ENCODE results near the gene C16orf86.

C16orf86 gene

DNA sequence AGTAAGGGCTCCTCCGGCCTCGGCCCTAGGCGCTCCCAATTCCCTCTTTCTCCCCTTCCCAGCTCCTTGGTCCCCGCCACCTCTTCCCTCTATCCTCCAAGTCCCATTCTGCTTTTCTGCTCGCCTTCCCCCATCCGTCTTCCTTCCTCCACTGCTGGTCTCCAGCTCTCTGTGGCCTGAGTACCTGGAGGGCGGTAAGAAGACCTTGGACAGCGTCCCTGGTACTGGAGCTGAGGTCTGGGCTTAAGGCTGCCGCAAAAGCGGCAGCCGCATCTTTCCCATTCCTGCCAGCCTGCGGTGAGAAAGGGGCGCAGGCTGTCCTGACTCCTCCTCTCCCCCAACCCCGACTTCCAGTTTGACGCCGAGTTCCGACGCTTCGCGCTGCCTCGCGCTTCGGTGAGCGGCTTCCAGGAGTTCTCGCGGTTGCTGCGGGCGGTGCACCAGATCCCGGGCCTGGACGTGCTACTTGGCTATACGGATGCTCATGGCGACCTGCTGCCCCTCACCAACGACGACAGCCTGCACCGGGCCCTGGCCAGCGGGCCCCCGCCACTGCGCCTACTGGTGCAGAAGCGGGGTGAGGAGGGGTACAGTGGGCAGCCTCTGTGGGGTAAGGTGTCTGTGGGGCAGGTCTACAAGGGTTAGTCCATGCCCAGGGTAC is 5.4 kb upstream of the C16orf86 start:
- H3K27ac ChIP-seq (ENCODE audit: low read depth, low read length), result no peak overlapping the region
- no peaks in the 10 kb centered on the region for H3K27me3 ChIP-seq (ENCODE audit: insufficient read depth, low read length)
- H3K4me2 ChIP-seq (ENCODE audit: low read length), result peak overlapping the region; percentile 81
- H3K9me3 ChIP-seq (ENCODE audit: insufficient read depth, low read depth, low read length), result no peaks in the 10 kb centered on the region
- no peak overlapping the region for H2AK5ac ChIP-seq (ENCODE audit: low read length)
- peak overlapping the region; percentile 24 for H2AFZ ChIP-seq (ENCODE audit: insufficient read depth, low read length, poor library complexity)
- no peak overlapping the region for H4K91ac ChIP-seq (ENCODE audit: low read depth, low read length)
- no peak overlapping the region for H4K12ac ChIP-seq (ENCODE audit: low read depth, low read length)
- H3K23ac ChIP-seq (ENCODE audit: low read length), result no peak overlapping the region
- H2BK120ac ChIP-seq (ENCODE audit: insufficient read depth, low read length, poor library complexity), result no peak overlapping the region
- no peak overlapping the region for H3K9ac ChIP-seq (ENCODE audit: low read length)
- H2BK12ac ChIP-seq (ENCODE audit: low read length), result no peak overlapping the region
- WGBS (ENCODE audit: extremely low coverage, insufficient coverage, insufficient read length), result no CpG with 5 or more reads among the region's 39 CpGs
- H3K14ac ChIP-seq (ENCODE audit: low read length), result no peak overlapping the region
- H3K4me1 ChIP-seq (ENCODE audit: control insufficient read depth in 1 of 2, insufficient read depth in 2 of 2, low read length in 2 of 2), result peaks cover 8 to 12% of the 10 kb centered on the region in 2 experiments
- H4K8ac ChIP-seq (ENCODE audit: low read depth, low read length), result no peak overlapping the region
- peak; percentile 63 to 72 for DNase-seq
- no peak overlapping the region for H2BK5ac ChIP-seq (ENCODE audit: low read depth, low read length, poor library complexity)
- H3K79me2 ChIP-seq (ENCODE audit: control insufficient read depth, insufficient read depth, low read length, poor library complexity), result peaks cover 3% of the 10 kb centered on the region
- no peak overlapping the region for H3K4ac ChIP-seq (ENCODE audit: low read depth, low read length)
- peak overlapping the region; percentile 5 for H3K4me3 ChIP-seq (ENCODE audit: low read depth, low read length)
- peaks cover 13 to 21% of the 10 kb centered on the region in 2 experiments for H3K36me3 ChIP-seq (ENCODE audit: control insufficient read depth in 1 of 2, insufficient read depth in 2 of 2, low read length in 2 of 2)
- H3K18ac ChIP-seq (ENCODE audit: low read length), result no peak overlapping the region
- H3K79me1 ChIP-seq (ENCODE audit: low read length), result peaks cover 8% of the 10 kb centered on the region

DNA sequence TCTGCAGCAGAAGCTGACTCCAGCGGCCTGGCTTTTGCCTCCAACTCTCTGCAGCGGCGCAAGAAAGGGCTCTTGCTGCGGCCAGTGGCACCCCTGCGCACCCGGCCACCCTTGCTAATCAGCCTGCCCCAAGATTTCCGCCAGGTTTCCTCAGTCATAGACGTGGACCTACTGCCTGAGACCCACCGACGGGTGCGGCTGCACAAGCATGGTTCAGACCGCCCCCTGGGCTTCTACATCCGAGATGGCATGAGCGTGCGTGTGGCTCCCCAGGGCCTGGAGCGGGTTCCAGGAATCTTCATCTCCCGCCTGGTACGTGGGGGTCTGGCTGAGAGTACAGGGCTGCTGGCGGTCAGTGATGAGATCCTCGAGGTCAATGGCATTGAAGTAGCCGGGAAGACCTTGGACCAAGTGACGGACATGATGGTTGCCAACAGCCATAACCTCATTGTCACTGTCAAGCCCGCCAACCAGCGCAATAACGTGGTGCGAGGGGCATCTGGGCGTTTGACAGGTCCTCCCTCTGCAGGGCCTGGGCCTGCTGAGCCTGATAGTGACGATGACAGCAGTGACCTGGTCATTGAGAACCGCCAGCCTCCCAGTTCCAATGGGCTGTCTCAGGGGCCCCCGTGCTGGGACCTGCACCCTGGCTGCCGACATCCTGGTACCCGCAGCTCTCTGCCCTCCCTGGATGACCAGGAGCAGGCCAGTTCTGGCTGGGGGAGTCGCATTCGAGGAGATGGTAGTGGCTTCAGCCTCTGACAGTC is 4.5 kb upstream of the C16orf86 start:
- no peak overlapping the region for H2BK12ac ChIP-seq (ENCODE audit: low read length)
- H3K4me1 ChIP-seq (ENCODE audit: control insufficient read depth in 1 of 2, insufficient read depth in 2 of 2, low read length in 2 of 2), result peaks cover 11 to 16% of the 10 kb centered on the region in 2 experiments
- no peak overlapping the region for H3K9ac ChIP-seq (ENCODE audit: low read length)
- no peak overlapping the region for H3K4ac ChIP-seq (ENCODE audit: low read depth, low read length)
- no peak overlapping the region for H4K12ac ChIP-seq (ENCODE audit: low read depth, low read length)
- no peak overlapping the region for H3K4me2 ChIP-seq (ENCODE audit: low read length)
- DNase-seq, result no peak
- no peak overlapping the region for H2BK5ac ChIP-seq (ENCODE audit: low read depth, low read length, poor library complexity)
- no peak overlapping the region for H2AFZ ChIP-seq (ENCODE audit: insufficient read depth, low read length, poor library complexity)
- H4K8ac ChIP-seq (ENCODE audit: low read depth, low read length), result no peak overlapping the region
- H3K79me1 ChIP-seq (ENCODE audit: low read length), result peaks cover 12% of the 10 kb centered on the region
- no peak overlapping the region for H3K4me3 ChIP-seq (ENCODE audit: low read depth, low read length)
- H2AK5ac ChIP-seq (ENCODE audit: low read length), result no peak overlapping the region
- no peak overlapping the region for H3K18ac ChIP-seq (ENCODE audit: low read length)
- H3K36me3 ChIP-seq (ENCODE audit: control insufficient read depth in 1 of 2, insufficient read depth in 2 of 2, low read length in 2 of 2), result peaks cover 13 to 18% of the 10 kb centered on the region in 2 experiments
- H3K14ac ChIP-seq (ENCODE audit: low read length), result no peak overlapping the region
- no peaks in the 10 kb centered on the region for H3K9me3 ChIP-seq (ENCODE audit: insufficient read depth, low read depth, low read length)
- no peaks in the 10 kb centered on the region for H3K27me3 ChIP-seq (ENCODE audit: insufficient read depth, low read length)
- no CpG with 5 or more reads among the region's 34 CpGs for WGBS (ENCODE audit: extremely low coverage, insufficient coverage, insufficient read length)
- no peak overlapping the region for H3K23ac ChIP-seq (ENCODE audit: low read length)
- peaks cover 6% of the 10 kb centered on the region for H3K79me2 ChIP-seq (ENCODE audit: control insufficient read depth, insufficient read depth, low read length, poor library complexity)
- H3K27ac ChIP-seq (ENCODE audit: low read depth, low read length), result no peak overlapping the region
- no peak overlapping the region for H4K91ac ChIP-seq (ENCODE audit: low read depth, low read length)
- no peak overlapping the region for H2BK120ac ChIP-seq (ENCODE audit: insufficient read depth, low read length, poor library complexity)

DNA sequence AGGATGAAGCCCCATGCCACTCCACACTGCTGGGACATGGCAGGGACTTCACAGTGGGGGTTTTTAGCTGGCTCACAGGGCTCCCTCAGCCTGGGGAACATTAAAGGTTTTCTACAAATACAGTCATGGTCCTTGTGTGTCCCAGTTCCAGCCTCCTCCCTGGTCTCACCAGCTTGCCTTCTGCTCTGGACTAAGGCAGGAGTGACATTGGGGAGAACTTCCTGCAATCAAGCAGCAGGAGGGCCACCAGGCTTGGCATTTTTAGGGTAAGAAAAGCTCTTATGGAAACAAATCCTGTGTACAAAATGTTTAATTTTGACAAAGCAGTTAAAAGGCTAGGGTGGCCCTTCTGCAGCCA is 4.0 kb upstream of the C16orf86 start:
- Histone ChIP-seq H2BK120ac (ENCODE audit: insufficient read depth, low read length, poor library complexity) (no peak overlapping the region), H2AFZ (ENCODE audit: insufficient read depth, low read length, poor library complexity) (no peak overlapping the region), H3K4me1 (ENCODE audit: control insufficient read depth in 1 of 2, insufficient read depth in 2 of 2, low read length in 2 of 2) (peaks cover 14 to 20% of the 10 kb centered on the region in 2 experiments), H2BK5ac (ENCODE audit: low read depth, low read length, poor library complexity) (no peak overlapping the region), H3K36me3 (ENCODE audit: control insufficient read depth in 1 of 2, insufficient read depth in 2 of 2, low read length in 2 of 2) (peaks cover 11 to 14% of the 10 kb centered on the region in 2 experiments), H3K4ac (ENCODE audit: low read depth, low read length) (no peak overlapping the region), H3K27ac (ENCODE audit: low read depth, low read length) (no peak overlapping the region), H3K4me3 (ENCODE audit: low read depth, low read length) (no peak overlapping the region), H4K8ac (ENCODE audit: low read depth, low read length) (no peak overlapping the region), H3K14ac (ENCODE audit: low read length) (no peak overlapping the region), H4K91ac (ENCODE audit: low read depth, low read length) (no peak overlapping the region), H4K12ac (ENCODE audit: low read depth, low read length) (no peak overlapping the region), H3K4me2 (ENCODE audit: low read length) (no peak overlapping the region), H3K18ac (ENCODE audit: low read length) (no peak overlapping the region), H2BK12ac (ENCODE audit: low read length) (no peak overlapping the region), H3K23ac (ENCODE audit: low read length) (no peak overlapping the region), H3K9me3 (ENCODE audit: insufficient read depth, low read depth, low read length) (no peaks in the 10 kb centered on the region), H3K79me2 (ENCODE audit: control insufficient read depth, insufficient read depth, low read length, poor library complexity) (peaks cover 6% of the 10 kb centered on the region), H2AK5ac (ENCODE audit: low read length) (no peak overlapping the region), H3K79me1 (ENCODE audit: low read length) (peaks cover 12% of the 10 kb centered on the region), H3K27me3 (ENCODE audit: insufficient read depth, low read length) (no peaks in the 10 kb centered on the region), H3K9ac (ENCODE audit: low read length) (no peak overlapping the region)
- DNase-seq, result no peak

DNA sequence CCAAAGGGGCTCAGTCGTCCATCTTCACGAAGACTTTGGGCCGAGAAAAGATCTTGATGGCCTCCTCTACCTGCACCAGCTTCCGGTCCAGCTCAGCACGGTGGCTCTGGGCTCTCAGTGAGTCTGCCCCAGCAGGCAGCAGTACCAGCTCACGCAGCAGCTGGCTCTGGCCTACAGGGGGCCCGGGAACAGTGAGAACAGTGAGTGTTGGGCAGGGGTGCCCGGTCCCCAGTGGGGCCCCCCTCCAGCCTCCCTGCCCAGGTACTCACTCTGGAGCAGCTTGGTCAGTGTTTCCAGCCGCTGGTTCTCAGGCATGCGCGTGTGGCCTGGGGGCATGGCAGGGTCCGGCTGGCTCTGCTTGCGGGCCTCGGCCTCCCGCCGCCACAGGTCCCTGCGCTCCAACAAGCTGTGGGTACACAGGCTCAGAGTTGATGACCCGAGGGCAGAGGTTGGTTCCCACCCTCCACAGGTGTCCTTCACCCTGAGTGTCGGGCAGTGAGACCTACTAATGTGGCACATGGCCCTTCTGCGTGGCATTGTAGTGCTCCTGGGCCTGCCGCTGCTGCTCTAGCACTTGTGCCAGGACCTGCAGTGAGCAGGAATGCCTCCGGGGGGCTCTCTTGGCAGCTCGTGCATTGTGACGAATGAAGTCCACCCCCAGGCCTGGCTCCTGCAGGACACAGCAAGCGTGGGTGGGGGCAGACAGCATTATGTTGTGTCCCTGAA is 3.3 kb upstream of the C16orf86 start:
- Histone ChIP-seq H3K4me2 (ENCODE audit: low read length) (no peak overlapping the region), H4K8ac (ENCODE audit: low read depth, low read length) (no peak overlapping the region), H3K4me1 (ENCODE audit: control insufficient read depth in 1 of 2, insufficient read depth in 2 of 2, low read length in 2 of 2) (peaks cover 16 to 21% of the 10 kb centered on the region in 2 experiments), H3K9me3 (ENCODE audit: insufficient read depth, low read depth, low read length) (no peaks in the 10 kb centered on the region), H2BK5ac (ENCODE audit: low read depth, low read length, poor library complexity) (no peak overlapping the region), H3K9ac (ENCODE audit: low read length) (no peak overlapping the region), H4K12ac (ENCODE audit: low read depth, low read length) (no peak overlapping the region), H2AK5ac (ENCODE audit: low read length) (no peak overlapping the region), H3K14ac (ENCODE audit: low read length) (no peak overlapping the region), H3K27me3 (ENCODE audit: insufficient read depth, low read length) (no peaks in the 10 kb centered on the region), H2AFZ (ENCODE audit: insufficient read depth, low read length, poor library complexity) (no peak overlapping the region), H3K4ac (ENCODE audit: low read depth, low read length) (no peak overlapping the region), H4K91ac (ENCODE audit: low read depth, low read length) (no peak overlapping the region), H3K23ac (ENCODE audit: low read length) (no peak overlapping the region), H3K36me3 (ENCODE audit: control insufficient read depth in 1 of 2, insufficient read depth in 2 of 2, low read length in 2 of 2) (peaks cover 6 to 7% of the 10 kb centered on the region in 2 experiments), H2BK120ac (ENCODE audit: insufficient read depth, low read length, poor library complexity) (no peak overlapping the region), H2BK12ac (ENCODE audit: low read length) (no peak overlapping the region), H3K27ac (ENCODE audit: low read depth, low read length) (no peak overlapping the region), H3K18ac (ENCODE audit: low read length) (no peak overlapping the region), H3K79me2 (ENCODE audit: control insufficient read depth, insufficient read depth, low read length, poor library complexity) (peaks cover 6% of the 10 kb centered on the region), H3K4me3 (ENCODE audit: low read depth, low read length) (no peak overlapping the region), H3K79me1 (ENCODE audit: low read length) (peaks cover 12% of the 10 kb centered on the region)
- DNase-seq, result no peak
- WGBS (ENCODE audit: extremely low coverage, insufficient coverage, insufficient read length), result no CpG with 5 or more reads among the region's 25 CpGs
